Measurements from ENCODE around the gene EPB41L2.

GRCh38 chr6:130981409-130981808 lies 81.6 kb downstream of the EPB41L2 start:
- TF ChIP-seq EZH2 (IDR thresholded peaks at IDR 0.05; ENCODE audit: insufficient read depth, poor library complexity, severe bottlenecking) (no peak), EZH2phosphoT487 (IDR thresholded peaks at IDR 0.05; ENCODE audit: insufficient read depth, low read depth) (no peak)
